GOT3 (cell line): ENCODE data around the gene RENBP.
A peak's percentile ranks its signal among the peaks of the same experiment; 100 is the strongest.
"Not testable (repeated sequence)": the region's sequence is repeated elsewhere in the genome, so short reads cannot be mapped to it uniquely, and the experiment has no call there.

Experiments
- DNase-seq: peaks from one replicate; lab custom pipeline; 2025; ENCODE audit warnings: mixed read lengths; lab: John Stamatoyannopoulos, UW

RENBP gene

DNA sequence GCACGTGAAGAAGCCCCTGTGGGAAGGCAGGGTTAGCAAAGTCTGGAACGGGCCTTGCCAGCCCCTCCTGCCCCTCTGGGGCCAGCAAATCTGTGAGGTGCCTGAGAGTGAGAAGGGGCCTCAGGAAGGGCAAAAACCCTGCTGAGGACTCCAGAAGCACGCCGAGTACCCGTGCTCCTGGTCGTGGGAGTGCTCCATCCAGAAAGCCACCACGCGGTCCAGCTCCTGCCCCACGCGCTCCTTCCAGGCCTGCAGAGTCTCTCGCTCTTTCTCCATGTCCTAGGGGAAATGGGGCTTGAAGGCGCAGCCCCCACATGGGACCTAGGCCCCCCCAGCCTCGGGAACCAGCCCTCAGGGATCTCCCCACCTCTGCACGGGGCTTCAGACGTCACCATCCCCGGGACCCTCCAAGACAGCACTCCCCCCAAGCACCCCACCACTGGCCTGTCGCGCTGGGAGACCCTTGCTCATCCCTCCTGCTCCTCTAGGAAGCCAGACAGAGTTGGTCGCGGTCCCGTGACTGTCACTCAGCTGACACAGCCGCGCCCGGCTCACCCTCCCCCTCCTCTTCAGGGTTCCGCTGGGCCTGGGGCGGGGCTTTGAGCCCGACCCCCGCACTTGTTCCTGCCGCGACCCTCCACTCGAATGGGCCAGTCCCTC is at the start of gene RENBP:
Gene RENBP (minus strand): TSS at position 504 of the 660 bp plus-strand sequence. CDS start 33 bp downstream, at position 471.
- no peak for DNase-seq

- DNase-seq: no peak
Measured at GRCh38 chrX:153993978-153994377, 49.5 kb upstream of the RENBP start.

- DNase-seq: no peak
Measured at GRCh38 chrX:153993079-153993478, 48.6 kb upstream of the RENBP start.

DNA sequence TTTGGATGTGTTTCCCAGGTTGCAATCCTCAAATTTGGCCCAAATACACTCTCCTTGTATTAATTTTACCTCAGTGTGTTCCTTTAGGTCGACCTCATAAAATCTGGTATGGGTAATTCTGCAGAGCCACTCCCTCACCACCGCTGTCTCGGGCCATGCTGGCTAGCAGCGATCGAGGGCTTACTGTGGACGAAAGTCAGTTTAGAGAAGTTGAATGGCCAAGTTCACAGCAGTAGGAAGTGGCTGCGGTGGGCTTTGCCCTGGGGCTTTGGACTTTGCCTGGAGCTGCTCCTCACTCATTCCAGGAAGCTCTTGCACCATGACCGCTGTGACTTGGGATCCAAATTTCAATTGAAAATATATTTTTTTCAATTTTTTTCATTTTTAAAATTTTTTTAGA is 47.7 kb upstream of the RENBP start:
- DNase-seq: no peak

- DNase-seq: no peak
Measured at GRCh38 chrX:153991013-153991580, 46.7 kb upstream of the RENBP start.

GRCh38 chrX:153989973-153990655 is 45.7 kb upstream of the RENBP start:
- DNase-seq: no peak

GRCh38 chrX:153988493-153988892 is 44.0 kb upstream of the RENBP start:
- no peak for DNase-seq

- no peak for DNase-seq
Measured at GRCh38 chrX:153984351-153985178, 40.1 kb upstream of the RENBP start.

DNA sequence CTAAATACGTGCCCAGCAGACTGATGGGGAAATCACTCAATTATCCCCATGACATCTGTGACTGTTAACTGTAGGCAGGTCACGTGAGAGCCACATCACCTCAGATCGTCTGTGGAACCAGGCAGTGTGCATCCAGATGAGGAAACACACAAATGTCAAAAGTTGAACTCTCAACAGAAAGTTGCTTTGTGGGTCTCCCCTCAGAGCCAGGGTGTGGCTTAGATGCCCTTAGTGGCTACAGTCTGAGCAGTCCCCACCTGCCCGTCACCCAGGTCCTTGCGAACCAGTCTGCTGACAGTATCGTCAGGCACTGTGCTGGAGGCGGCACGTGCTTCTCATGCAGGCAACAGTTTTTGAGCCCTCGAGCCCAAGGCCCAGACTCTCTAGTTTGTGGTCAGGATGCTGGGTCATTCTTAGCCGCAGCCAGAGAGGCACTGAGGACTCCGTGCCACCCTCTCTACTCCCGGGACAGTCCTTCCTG is 38.9 kb upstream of the RENBP start:
- DNase-seq: no peak

- DNase-seq: no peak
Measured at GRCh38 chrX:153981771-153982533, 37.5 kb upstream of the RENBP start.

DNA sequence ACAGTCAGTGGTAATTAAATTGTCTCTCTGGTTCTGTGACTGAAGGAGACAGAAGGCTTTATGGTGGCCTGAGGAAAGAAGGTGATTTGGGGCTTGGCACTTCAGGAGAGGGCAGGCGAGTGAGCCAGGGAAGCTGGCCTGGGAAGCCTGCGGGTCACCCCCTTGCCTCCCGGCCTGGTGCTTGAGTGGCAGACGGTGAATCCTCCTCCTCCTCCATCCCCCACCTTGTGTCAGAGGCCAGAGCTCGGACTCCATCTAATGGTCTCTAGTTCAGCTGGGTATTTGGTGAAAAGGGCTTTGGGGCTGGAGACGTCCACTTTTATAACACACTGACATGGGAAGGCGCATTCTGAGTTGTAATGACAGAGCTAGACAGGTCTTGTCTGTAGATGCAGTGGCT is 36.8 kb upstream of the RENBP start:
- no peak for DNase-seq

- DNase-seq: not testable (repeated sequence)
Measured at GRCh38 chrX:153980394-153980793, 36.0 kb upstream of the RENBP start.

GRCh38 chrX:153974726-153975286 is 30.4 kb upstream of the RENBP start:
- no peak for DNase-seq

DNA sequence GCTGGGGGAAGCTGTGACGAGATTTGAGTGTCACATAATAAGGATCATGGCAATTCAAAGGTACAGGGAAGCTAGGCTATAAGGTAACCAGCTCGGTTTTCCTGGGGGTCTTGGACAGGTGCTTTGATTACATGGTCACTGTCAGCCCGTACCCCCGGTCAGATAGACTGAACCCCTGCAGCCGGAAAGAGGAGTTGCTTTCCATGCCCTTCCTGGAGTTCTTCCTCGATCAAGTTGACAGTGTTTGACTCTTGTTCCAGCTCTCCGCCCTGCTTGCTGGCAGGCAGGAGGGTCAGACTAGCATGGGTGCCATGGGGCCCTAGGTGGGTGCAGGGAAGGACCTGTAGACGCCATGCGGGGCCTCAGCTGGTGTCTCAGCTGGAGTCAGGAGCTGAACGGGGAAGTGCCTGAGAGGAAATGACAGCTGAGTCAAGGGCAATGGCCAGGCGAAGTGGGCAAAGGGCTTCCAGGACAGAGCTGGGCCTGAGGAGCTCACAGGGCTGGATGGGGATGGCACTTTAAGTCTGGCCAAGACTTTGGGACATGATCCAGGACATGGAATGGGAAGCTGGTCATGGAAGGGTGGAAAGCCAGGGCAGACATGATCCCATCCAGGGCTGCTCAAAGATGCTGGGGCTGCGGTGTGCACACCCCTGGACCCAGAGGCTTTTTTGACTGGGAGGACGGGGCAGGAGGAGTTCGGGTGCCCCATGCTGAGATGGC is 29.7 kb upstream of the RENBP start:
- DNase-seq: no peak

DNA sequence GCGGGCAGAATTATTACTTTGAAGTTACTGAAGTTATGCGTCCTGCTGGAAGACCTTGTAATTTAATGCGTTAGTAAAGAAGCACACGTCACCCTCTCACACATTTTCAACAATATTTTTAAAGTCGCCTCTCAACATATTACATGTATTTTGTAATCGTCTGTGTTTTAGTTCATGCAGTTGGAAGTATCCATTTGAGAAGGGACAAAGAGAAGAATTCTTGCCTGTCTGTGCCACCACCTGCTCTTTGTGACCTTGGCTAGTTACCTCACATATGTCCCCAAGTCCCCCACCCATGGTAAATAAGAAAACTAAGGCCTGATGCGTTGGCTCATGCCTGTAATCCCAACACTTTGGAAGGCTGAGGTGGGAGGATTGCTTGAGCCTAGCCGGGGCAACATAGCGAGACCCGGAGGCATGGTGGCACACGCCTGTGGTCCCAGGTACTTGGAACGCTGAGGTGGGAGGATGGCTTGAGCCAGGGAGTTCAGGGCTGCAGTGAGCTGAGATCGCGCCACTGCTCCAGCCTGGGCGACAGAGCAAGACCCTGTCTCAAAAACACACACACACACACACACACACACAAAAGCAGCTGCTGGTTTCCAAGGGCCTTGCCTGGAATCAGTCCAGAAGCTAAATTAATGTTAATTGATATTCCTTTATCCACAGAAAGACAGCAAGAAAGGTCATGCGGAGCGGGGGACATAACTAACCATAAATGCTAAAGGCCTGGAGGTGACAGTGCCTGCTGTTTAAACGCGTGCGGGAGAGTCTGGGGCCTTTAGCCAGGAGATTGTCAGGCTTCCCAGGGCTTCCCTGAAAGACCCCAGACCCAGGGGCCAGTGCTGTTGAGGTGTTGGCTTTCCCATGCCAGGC is 28.9 kb upstream of the RENBP start:
- no peak for DNase-seq

DNA sequence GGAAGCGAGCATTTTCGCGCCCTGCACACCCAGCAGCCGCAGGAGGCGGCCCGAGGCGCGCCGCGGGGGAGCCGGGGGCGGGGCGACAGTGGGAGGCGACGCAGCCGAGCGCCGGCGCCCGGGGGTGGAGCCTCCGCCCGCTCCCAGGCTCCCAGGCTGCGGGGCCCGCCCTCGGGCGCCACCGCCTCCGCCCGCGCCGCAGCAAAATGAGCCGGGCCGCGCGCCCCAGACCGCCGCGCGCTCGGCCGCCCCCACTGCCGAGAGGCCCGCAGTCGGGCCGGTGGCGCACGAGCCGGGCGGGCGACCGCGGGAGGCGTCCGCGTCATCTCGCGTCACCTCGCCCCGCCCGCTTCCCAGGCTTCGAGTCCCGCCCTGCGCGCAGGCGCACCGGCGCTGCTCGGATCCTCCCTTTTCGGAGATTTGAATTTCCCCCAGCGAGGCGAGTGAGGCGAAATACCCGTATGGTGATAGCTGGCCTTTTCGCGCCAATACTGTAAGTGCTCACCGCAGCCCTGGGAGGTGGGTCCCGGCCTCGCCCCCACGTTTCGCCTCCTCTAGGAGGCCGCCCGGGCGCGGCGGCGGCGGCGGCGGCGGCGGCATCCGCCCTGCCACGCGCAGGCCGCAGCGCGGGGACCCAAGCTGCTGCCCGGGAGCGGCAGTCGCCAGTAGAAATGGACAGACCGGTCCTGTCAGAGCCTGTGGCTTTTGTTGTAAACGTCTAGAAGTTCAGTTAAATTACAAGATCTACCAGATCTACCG is 28.1 kb upstream of the RENBP start, which contains the start of gene TMEM187:
Gene TMEM187 (plus strand): TSS at position 387 of the 759 bp plus-strand sequence. CDS start 9,309 bp downstream, outside the sequence.
- DNase-seq: peak; percentile 63

DNA sequence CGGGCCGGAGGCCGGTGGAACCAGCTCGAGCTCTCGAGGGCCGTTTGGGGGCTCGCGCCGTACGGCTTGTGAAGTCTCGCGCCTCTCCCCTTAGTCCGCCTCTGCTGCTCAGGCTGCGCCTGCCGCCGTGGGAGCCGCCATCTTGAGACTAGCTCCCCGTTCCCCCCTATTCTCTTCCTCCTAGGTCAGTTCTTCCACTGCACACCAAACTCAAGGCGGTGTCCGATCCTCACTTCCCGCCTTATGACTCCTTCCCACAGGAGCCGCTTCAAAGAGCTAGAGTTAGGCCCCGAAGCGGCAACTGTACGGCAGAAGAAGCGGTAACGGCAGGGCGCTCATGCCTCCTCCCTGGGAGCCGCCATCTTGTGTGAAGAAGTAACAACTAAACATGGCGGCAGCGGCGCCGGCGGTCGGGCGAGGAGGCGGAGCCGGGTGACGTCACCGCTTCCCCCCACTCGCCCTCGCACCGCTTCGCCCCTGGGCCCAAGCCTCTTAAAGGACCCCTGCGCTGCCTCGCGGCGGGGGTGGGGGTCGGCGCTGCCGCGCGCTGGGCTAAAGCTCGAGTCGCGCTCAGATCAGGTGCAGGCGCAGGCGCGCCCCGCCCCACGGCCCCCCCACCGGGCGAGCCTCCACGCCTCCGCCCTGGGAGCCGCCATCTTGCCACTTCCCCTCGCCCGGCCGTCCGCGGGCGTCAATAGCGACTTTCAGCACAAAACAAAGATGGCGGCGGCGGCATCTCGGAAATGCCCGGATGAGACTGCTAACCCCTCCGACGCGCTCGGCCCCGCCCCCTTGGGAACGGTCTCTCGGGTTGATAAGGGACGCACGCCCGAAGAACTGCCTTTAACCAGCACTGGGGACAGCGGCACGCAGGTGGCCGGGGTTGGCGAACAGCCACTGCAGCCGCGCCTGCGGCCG is 27.3 kb upstream of the RENBP start, which contains the start of gene HCFC1:
Gene HCFC1 (minus strand): TSS at position 369 of the 918 bp plus-strand sequence. CDS start 978 bp downstream, outside the sequence.
- peak; percentile 63 for DNase-seq
